OCI-LY7 (cell line): ENCODE measurements around the gene KRTAP9-7.
"Not testable (repeated sequence)": the region's sequence is repeated elsewhere in the genome, so short reads cannot be mapped to it uniquely, and the experiment has no call there.

Source experiments
- CTCF ChIP-seq: fragments of 200-600 bp; sonication (generic); conservative IDR thresholded peaks from 2 replicates; pipeline ENCODE4 v1.5.1; 2014; ENCODE audit warnings: mild to moderate bottlenecking, antibody characterized with exemption, low read length, moderate library complexity, mixed read lengths
- EZH2phosphoT487 ChIP-seq: fragments of 200-600 bp; sonication (generic); IDR thresholded peaks from 2 replicates; pipeline ENCODE4 v1.6.1; 2018; ENCODE audit warnings: low read depth, borderline replicate concordance, mild to moderate bottlenecking, mixed run types, antibody characterized with exemption, low read length, moderate library complexity, mixed read lengths

GRCh38 chr17:41226598-41227095 is 48.9 kb upstream of the KRTAP9-7 start, which contains the start of gene KRTAP9-2:
- TF ChIP-seq CTCF, EZH2phosphoT487: not testable (repeated sequence)
